GM12874 (cell line): ENCODE measurements around the gene ZNF488.

Experiments used
- CTCF ChIP-seq: IDR thresholded peaks from 2 replicates; pipeline ENCODE4 v1.5.1; 2011; ENCODE audit warnings: low read depth, mild to moderate bottlenecking, control low read depth, low read length, moderate library complexity; ENCODE audit not compliant: insufficient read depth

The ZNF488 gene

DNA sequence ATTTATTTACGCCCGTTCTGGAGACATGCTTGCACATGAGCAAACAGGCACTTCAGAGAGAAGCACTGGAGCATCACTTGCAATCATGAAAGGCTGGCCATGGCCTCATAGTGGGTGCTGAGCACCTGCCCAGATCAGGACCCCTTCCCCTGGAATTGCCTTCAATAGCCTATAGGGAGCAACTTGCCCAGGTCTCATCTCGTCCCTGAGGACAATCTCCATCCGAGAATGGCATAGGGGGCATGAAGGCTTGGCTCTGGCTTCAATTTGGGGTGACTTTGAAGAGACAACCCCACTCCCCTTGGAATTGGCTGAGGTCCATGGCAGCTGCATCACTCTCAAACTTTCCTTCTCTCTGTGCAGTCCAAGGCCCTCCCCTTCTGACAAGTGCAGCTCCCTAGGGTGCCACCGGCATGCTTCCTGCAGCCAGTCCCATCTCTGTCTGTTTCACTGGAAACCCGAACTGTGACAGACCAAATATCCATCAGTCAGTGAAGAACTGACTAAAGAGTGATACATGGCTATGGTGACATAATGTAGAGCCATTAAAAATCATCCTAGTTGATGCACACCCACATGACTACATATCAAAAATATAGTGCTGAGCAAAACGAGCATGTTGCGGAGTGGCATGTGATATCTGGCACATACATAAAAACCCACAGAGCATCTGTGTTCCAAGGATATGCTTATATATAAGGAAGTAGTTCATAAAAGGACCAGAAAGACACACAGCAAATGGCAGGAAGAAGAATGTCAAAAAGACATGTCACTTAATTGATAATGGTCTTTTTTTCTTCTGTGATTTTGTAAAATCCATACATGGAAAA lies 49.4 kb downstream of the ZNF488 start:
- no peak for TF ChIP-seq CTCF

DNA sequence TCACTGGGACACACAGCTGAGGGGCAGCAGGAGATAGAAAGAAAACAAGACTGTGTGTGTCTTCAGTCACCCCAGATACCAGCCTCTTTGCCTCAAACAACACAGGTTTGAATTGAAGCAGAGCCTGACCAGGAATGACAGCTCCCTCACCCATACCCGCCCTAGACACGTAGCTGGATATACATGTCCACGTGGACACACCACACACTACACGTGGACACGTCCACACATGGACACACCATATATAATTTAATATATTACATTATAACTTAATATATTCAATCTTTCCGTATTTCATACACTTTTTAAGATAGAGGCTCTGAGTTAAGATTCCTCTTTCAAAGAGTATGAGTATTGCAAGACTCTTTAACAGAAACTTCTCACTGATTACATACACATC lies 50.6 kb downstream of the ZNF488 start:
- TF ChIP-seq CTCF: no peak

DNA sequence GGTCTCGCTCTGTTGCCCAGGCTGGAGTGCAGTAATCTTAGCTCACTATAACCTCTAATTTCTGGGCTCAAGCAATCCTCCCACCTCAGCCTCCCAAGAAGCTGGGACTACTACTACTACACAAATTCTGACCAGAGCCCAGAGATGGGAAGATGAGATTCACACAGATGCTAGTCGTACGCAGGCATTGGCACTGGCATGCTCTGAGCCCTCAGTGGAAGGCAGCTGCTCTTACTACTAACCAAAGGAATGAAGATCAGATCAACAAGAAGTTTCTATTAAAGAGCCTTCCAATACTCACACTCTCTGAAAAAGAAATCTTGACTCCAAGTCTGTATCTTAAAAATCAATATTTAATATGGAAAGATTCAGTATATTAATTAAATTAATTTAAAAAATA lies 51.1 kb downstream of the ZNF488 start:
- TF ChIP-seq CTCF: no peak

GRCh38 chr10:47332371-47332770 lies 51.7 kb downstream of the ZNF488 start:
- no peak for TF ChIP-seq CTCF

DNA sequence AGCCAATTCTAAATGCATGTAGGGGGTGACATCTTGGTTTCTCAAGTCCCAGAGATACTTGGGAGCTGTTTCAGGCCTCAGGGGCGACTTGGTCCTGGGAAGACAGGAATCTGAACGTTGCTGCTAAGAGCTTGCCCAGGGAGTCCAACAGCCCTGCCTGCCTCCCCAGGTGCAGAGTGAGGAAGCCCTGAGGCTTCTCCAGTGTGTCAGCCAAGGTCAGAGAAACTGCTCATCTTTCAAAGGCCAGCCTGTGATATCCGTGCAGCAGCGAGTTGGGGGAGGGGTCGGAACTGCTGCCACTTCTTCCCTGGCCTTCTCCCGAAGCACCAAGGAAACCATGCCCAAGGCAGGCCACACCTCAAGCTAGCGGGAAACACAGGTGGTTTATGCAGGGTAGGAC lies 52.1 kb downstream of the ZNF488 start:
- TF ChIP-seq CTCF: no peak

DNA sequence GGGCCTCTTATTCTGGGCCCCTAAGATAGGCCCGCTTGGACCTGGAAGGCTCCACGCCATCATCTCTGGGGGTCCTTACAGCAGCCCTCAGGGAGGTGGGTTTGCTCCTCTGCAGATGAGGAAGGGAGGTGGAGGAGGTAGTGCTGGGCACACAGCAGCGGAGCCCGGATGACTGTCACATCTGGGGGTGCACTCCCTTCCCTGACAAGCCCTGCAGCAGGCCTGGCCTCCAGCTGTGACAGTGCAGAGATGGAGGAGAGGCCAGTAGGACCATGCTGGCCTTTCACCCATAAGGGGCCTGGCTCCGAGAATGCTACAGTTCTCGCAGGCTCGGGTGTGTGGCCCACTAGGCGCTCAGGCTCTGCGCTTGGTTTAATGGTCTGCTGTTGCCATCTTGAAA lies 52.6 kb downstream of the ZNF488 start:
- no peak for TF ChIP-seq CTCF

- TF ChIP-seq CTCF: no peak
These were observed 53.3 kb downstream of the ZNF488 start for GRCh38 chr10:47330804-47331203.
